Hematopoietic multipotent progenitor cell (in vitro differentiated cells): ENCODE measurements around the gene OR4M1. TPM values are rescaled to one million over a fixed set of nuclear protein-coding genes. Genes with fewer than 3 reads are reported as not detected.
"Not testable (repeated sequence)": the region's sequence is repeated elsewhere in the genome, so short reads cannot be mapped to it uniquely, and the experiment has no call there.

ENCODE experiments used
- DNase-seq, 3 donors: peaks; one replicate each; pipeline ENCODE4 v3.0.0-alpha.2; 2011 to 2015; ENCODE audit warnings: low read depth in 2 of 3, low spot score in 2 of 3
- total RNA-seq: library from RNA; depleted of rRNA; stranded (reverse); fragments of >200 nt; gene quantifications from one replicate; pipeline ENCODE4 v1.2.3, GENCODE V29; 2012

Gene OR4M1
- total RNA-seq, 1 donor, result under 0.01 TPM

DNA sequence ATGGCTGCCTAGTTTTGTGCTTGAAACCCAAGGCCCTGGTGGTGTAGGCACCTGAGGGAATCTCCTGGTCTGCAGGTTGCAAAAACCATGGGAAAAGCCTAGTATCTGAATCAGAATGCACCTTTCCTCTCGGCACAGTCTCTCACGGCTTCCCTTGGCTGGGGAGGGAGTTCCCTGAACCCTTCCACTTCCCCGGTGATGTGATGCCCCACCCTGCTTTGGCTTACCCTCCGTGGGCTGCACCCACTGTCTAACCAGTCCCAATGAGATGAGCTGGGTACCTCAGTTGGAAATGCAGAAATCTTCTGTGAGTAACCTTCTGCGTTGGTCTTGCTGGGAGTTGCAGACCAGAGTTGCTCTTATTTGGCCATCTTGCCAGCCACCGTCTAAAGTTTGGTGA lies 47.7 kb downstream of the OR4M1 start:
- not testable (repeated sequence) for DNase-seq

DNA sequence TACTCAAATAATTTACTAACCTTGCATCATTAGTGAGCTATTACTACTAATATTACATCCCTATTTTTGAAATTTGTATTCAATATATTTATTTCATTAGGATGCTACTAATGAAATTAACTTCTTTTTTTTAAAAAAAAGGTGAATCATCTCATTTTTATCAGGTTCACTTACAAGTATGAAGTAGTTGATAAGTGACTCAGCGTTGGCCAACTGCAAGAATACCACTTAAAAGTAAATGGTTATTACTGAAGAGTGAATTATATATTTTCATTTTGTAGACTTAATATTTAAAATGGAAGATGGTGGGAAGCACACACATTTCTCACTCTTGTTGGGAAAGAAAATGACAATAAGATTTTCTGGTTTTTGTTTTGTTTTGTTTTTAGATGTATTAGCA lies 49.9 kb downstream of the OR4M1 start:
- DNase-seq, result no peak

DNA sequence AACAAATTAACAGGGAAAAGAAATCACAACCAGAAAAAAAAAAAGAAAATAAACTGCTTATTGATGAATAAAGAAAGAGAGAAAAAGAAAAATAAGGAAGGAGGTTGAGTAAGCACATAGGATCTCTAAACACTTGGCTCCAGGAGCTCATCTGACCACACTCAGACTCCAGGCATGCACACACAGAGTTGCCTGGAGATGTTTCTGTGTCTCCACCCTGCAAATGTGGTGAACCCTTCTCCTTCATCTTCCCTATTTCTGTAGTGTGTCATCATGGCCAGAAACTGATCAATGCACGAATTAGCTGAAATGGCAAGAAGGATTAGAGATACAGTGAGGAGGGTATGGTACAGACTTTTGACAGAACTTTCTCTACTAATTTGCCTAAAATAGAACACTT lies 50.5 kb downstream of the OR4M1 start:
- no peak for DNase-seq

DNA sequence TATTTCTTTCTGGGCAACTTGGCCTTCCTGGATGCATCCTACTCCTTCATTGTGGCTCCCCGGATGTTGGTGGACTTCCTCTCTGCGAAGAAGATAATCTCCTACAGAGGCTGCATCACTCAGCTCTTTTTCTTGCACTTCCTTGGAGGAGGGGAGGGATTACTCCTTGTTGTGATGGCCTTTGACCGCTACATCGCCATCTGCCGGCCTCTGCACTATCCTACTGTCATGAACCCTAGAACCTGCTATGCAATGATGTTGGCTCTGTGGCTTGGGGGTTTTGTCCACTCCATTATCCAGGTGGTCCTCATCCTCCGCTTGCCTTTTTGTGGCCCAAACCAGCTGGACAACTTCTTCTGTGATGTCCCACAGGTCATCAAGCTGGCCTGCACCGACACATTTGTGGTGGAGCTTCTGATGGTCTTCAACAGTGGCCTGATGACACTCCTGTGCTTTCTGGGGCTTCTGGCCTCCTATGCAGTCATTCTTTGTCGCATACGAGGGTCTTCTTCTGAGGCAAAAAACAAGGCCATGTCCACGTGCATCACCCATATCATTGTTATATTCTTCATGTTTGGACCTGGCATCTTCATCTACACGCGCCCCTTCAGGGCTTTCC lies 54.4 kb downstream of the OR4M1 start:
- not testable (repeated sequence) for DNase-seq

DNA sequence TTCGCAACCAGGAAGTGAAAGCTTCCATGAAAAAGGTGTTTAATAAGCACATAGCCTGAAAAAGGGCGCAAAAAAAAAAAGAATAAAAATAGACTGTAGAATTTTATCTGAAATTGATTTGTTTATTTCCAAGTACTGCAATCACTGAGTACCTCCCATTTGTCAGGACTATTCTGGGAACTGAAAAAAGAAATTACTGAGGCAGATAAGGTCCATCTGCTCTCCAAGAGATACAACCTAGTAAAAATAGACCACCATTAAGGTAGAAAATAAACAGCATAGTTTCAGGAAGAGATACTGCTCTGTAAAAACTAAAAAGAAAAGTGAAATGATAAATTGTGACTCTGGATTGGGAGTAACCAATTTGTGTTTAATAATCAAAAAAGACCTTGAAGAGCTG lies 55.0 kb downstream of the OR4M1 start:
- no peak for DNase-seq

Other genes starting within 250 kb of the OR4M1 start
- gene OR11H2, start 59.6 kb upstream of the OR4M1 start, total RNA-seq, result not detected
- gene OR4Q3, start 29.9 kb upstream of the OR4M1 start, total RNA-seq, result under 0.01 TPM
- gene OR4N2, start 30.3 kb downstream of the OR4M1 start, total RNA-seq, result not detected
- gene OR4K2, start 101.6 kb downstream of the OR4M1 start, total RNA-seq, result under 0.01 TPM
- gene OR4K5, start 147.1 kb downstream of the OR4M1 start, total RNA-seq, result under 0.01 TPM
- gene OR4K1, start 157.4 kb downstream of the OR4M1 start, total RNA-seq, result not detected
- gene OR4K15, start 202.1 kb downstream of the OR4M1 start, total RNA-seq, result under 0.01 TPM
- not detected for gene OR4Q2, start 228.7 kb downstream of the OR4M1 start, total RNA-seq
- not detected for gene OR4K14, start 245.8 kb downstream of the OR4M1 start, total RNA-seq